SIG-M5 treated with dmso at 0.1 percent for 504 hours (cell line): Measurements from ENCODE around the gene MAVS.
"Not testable (repeated sequence)": the region's sequence is repeated elsewhere in the genome, so short reads cannot be mapped to it uniquely, and the experiment has no call there.

ENCODE experiments used
- DNase-seq: peaks from one replicate; lab custom pipeline; 2025; ENCODE audit not compliant: unreplicated experiment; lab: John Stamatoyannopoulos, UW

MAVS gene

DNA sequence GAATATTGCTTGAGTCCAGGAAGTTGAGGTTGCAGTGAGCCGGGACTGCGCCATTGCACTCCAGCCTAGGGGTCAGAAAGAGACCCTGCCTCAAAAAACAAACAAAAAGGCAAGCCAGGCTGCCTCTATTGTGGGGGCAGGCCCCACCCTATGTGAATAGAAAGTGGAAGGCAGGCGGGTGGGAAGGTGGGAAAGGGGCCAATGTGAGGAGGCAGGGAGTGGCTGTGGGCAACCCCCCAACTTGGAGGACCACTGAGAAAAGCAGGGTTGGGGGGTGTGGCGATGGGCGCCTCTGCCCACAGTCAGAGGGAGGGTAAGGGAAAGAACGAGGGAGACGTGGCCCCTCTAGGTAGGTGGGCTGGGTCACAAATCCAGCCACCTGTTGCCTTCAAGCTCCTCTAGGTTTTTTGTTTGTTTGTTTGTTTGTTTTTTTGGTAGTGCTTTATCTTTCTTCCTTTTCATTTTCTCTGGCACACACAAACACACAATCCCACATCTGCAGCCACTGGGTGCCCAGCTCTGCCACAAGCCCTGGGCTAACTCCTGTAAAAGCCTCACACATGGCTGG is 31.6 kb upstream of the MAVS start:
- no peak for DNase-seq

DNA sequence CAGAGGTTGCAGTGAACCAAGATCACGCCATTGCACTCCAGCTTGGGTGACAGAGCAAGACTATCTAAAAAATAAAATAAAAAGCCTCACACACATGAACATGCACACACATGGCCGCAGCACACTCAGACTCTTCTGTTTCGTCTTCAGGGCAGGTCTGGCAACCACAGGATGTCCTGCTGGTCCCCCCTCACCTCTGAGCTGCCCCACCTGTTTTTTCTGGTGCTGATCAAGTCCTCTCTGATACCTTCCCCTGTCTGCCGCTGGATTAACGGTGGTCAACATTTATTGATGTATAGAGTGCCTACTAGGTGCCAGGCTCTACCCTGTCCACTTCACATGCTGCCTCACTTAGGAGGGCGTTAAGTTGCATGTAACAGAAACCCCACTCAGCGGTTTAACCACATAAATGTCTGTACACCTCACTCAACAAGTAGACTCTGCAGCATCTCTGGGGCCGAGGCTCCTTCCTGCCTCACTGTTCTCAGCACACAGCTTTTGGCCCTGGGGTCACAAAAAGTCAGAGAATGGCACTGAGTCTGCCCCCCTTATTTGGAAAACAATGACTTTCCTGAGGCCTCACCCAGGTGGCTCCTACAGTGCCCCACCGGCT is 30.8 kb upstream of the MAVS start:
- no peak for DNase-seq

DNA sequence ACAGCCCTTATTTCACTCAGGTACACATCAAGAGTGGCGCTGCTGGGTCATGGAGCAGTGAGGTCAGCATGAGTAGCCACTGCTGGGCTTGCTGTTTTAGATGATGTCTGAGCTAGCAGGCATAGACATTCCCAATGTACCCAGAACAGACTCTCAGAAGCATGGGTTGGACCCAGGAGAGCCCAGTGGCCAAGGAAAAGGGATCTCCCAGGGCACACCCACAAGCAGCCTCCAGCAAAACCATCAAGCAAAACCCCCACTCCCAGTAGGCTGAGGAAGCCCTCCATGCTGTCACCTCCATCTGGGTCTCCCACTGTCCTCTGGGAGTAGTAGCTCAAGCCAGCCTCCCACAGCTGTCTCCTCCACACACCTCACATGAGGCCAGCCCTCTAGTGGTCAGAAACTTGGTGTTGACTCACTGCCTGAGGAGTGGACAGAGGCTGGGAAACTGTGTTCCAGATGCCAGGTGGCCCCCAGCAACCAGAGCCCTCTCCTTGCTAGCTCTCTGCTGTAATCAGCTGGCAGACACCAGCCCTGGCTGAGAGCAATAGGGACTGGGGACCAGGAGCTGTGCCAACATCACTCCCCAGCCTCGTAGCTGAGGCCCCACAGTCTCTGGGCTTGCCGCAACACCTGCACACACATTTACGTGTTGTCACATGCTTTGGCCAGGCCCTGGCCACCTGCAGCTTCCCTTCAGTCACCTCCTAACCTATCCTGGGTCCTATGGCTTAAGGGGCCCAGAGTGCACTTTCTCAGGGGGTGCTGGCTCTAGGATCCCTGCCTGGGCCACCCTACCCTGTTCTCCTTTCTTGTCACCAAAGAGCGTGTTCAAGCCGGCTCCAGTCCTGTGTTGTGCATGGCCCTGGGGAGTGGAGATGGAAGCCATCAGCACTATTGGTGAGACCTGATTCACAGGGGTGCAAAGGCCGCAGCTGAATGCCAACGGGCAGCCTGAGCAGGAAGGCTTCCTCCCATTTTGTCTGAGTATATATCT is 28.2 kb upstream of the MAVS start:
- DNase-seq = peak; percentile 53

DNA sequence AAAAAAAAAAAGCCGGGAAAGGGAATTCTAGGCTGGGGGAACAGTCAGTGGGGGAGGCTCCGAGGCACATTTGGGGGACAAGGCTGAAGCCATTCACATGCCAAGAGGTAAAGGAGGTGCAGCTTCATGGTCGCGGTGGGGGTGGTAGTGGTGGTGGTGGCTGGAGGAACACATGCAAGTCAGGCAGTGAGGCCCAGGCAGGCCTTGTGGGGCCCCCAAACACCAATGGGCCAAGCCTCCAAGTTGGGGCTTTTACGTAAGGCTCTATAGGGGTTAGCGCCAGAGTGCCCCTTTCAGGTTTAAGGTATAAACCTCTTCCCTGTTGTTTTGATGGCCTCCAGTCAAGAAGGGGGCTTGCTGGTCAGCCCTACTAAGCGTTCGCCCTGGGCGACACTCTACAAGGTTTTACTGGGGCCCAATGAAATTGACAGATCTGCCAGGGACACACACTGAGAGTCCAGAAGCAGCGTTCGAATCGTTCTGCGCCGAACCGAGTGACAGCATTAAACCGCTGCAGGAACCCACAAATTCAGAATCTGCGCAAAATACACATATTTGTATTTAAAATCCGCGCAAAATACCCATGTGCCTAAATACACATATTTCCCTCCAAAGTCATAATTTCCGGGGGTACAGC is 27.1 kb upstream of the MAVS start:
- DNase-seq = no peak

DNA sequence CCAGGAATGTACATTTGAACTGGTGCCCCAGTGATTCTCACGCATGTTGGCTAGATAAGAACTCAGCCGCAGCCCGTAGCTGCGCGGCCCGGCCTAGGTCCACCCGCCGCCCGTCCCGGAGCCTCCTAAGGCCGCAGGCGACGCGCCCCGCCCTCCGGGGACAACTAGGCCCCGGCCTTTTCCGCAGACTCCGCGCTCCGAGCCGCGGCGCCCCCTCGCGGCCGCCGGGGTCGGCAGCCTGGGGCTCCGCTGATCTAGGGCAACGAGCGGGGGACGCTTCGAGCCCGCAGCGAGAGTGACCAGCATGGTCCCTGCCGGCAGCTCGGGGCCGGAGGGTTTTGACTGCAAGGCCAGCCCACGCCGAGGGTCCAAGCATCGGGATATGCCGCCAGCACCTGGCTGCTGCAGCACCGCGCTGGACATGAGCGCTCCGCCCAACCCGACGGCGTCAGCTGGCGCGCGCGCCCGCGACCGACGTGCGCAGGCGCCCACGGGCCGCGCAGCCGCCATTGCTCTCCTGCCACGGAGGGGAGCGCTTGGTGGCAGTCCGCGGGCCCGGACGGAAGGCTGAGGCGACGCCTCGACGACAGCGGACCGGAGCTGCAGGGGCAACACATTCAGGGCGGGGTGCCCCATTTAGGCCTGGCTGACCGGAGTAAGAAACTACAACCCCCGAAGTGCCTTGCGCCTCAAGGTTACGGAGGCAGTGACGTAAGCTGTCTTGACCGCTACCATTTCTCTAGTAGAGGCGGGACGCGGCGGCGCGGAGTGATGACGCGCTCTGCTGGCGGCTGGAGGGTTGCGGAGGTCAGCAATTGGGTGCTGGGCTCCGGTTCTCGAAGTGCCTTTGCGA is 26.4 kb upstream of the MAVS start, which contains the start of gene AP5S1:
AP5S1 (plus strand) TSS at position 500 of the 853 bp plus-strand sequence. CDS start 1,571 bp downstream, outside the sequence.
- peak; percentile 93 for DNase-seq

DNA sequence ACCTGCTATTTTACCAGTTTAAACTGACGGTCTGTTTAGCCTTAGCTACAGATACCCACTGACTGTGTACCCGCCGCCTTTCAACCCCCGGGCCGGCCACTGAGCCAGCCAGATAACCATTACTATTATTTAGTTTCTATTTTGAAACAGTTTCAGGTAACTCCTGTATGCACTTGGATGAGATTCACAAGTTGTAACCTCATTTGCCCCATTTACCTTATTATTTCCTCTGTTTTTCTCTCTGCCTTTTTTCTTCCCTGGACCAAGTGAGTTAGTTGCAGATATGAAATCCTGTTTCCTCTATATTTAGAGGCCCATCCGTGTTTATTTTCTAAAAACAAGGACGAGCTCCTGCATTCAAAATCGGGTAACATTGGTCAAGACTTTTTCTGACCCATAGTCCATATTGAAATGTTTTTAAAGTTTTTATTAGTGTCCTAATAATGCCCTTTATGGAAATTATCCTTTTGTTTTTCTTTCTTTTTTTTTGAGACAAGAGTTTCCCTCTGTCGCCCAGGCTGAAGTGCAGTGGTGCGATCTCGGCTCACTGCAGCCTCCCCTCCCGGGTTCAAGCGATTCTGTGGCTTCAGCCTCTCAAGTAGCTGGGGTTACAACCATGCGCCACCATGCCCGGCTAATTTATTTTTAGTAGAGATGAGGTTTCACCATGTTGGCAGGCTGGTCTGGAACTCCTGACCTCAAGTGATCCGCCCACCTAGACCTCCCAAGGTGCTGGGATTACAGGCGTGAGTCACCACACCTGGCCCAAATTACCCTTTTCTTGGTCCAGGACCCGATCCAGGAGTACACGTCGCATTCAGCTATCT is 25.5 kb upstream of the MAVS start:
- no peak for DNase-seq

DNA sequence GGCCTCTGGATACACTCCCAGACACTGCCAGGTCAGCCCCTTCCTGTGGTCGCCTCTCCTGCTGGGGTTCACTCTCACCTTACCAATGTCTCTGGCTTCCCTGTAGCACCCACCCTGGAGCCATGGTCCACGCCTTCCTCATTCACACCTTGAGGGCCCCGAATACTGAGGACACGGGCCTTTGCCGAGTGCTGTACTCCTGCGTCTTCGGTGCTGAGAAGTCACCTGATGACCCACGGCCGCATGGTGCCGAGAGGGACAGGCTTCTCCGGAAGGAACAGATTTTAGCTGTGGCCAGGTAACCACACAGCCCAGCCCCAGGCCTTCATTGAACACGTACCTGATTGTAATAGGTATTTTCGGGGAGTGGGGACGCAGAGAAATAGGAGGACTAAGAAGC is 24.6 kb upstream of the MAVS start:
- no peak for DNase-seq

DNA sequence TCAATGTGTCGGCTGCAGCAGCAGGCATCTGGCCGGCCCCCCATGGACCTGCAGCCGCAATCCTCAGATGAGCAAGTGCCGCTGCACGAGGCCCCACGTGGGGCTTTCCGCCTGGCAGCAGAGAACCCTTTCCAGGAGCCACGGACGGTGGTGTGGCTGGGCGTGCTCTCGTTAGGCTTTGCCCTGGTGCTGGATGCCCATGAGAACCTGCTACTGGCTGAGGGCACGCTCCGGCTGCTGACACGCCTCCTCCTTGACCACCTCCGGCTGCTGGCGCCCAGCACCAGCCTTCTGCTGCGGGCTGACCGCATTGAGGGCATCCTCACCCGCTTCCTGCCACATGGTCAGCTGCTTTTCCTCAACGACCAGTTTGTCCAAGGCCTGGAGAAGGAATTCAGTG is 22.8 kb upstream of the MAVS start:
- DNase-seq = no peak

DNA sequence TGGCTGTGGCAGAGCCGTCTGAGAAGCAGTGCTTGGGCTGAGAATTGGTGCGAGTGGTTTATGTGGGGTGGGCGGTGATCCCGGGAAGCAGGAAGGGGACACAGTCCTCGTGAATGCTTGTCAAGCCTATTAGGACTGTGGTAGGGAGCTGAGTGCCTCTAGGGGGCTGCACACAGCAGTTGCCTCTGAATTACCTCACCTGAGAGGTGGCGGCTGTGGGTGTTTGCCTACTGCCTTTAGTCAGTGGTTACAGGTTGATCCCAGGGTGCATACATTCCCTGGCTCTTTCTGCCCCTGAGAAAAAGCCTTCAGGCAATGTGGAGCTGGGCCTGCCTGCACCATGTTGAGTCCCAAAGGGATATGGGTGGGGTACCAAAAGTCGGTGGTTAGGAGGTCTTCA is 21.1 kb upstream of the MAVS start:
- no peak for DNase-seq

DNA sequence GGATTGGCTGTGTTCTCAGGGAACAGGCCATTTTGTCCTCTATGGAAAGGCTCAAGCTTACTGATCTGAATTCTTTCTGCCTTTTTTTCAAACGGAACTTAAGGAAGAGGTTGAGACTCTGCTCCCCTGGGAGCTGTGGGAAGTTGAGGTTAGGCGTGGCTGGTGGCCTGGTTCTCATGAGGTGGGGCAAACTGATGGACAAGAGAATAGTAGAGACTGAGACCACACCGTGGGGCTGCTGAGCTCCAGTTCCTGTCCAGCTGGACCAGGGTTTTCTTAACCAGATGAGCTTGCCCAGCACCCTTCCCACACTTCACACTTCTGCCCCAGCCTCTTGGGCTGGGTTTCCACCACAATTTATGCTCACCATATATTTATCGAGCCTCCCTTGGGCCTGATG is 20.2 kb upstream of the MAVS start:
- no peak for DNase-seq

DNA sequence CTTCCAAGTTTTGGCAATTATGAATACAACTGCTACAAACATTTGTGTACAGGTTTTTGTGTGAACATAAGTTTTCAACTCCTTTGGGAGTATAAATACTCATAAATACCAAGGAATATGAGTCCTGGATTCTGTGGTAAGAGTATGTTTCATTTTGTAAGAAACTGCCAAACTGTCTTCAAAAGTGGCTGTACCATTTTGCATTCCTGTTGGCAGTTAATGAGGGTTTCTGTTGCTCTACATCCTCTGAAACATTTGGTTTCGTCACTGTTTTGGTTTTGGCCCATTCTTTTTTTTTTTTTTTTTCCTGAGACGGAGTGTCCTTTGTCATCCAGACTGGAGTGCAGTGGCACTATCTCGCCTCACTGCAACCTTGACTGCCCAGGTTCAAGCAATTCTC is 17.8 kb upstream of the MAVS start:
- no peak for DNase-seq

DNA sequence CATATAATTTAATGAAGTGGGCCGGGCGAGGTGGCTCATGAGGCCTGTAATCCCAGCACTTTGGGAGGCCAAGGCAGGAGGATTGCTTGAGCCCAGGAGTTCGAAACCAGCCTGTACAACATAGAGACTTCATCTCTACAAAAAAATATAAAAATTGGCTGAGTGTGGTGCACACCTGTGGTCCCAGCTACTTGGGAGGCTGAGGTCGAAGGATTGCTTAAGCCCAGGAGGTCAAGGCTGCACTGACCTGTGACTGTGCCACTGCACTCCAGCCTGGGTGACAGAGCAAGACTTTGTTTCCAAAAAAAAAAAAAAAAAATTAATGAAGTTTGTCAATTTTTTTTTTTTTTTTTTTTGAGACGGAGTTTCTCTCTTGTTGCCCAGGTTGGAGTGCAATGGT is 16.7 kb upstream of the MAVS start:
- DNase-seq = not testable (repeated sequence)

DNA sequence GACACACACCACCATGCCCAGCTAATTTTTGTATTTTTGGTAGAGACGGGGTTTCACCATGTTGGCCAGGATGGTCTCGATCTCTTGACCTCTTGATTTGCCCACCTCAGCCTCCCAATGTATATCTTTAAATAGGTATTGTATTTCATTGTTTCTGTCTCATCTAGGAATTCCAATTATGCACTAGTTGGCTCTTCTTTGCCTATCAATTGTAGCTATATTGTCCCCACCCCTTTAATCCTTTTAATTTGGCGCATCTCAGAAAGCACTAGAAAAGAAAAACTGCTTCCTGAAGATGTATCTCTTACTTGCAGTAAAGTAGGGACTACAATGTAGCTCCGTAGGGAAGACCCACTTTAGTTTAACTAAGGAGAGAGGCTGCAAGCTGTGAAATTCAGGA is 10.5 kb upstream of the MAVS start:
- no peak for DNase-seq

DNA sequence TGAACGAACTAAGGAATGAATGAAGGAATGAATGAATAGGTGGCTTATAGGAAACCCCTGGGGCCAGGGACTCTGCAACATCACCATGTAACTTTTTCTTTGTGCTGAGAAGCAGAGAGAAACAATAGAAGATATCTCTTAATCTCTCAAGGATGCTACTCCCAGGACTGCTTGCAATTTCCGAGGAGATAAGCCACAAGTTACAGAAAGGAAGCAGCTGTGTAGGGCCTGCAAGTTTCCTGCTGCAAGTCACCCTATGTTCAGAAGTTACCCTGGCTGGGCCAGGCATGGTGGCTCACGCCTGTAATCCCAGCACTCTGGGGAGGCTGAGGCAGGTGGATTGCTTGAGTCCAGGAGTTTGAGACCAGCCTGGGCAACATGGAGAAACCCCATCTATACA is 7.3 kb upstream of the MAVS start:
- no peak for DNase-seq

DNA sequence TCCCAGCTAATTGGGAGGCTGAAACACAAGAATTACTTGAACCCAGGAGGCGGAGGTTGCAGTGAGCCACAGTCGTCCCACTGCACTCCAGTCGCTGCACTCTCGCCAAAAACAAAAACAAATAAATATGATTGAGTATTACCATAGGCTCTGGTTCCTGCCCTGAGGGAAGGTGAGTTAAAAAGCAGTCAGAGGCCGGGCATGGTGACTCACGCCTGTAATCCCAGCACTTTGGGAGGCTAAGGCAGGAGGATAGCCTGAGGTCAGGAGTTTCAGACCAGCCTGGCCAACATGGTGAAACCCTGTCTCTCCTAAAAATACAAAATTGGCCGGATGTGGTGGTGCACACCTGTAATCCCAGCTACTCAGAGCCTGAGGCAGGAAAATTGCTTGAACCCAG is 6.4 kb upstream of the MAVS start:
- DNase-seq = not testable (repeated sequence)

DNA sequence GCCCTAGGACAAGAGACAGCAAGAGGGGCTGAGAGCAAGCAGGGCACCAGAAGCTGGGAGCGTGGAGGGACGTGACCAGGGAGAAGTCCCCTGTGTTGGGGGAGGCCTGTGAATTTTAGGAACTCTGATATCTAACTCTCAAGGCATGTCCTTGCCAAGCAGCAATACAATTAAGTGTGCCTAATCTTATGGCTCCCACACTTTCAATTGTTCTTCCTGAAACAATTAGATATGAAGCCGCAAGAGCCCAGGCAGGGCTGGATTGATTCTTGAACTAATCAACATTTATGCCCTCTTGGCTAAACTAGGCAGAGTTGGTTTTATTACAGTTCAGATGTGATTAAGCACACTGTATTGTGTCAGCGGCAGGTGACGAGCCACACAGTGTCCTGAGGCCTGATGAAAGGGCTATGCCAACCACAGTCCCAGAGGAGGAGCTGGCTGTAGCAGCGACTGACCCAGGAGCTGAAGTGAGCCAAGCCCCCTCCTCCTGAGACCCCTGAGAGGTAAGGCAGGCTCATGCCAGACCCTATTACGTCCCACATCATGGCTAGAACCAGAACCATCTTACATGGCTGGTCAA is 4.2 kb upstream of the MAVS start:
- DNase-seq = no peak

DNA sequence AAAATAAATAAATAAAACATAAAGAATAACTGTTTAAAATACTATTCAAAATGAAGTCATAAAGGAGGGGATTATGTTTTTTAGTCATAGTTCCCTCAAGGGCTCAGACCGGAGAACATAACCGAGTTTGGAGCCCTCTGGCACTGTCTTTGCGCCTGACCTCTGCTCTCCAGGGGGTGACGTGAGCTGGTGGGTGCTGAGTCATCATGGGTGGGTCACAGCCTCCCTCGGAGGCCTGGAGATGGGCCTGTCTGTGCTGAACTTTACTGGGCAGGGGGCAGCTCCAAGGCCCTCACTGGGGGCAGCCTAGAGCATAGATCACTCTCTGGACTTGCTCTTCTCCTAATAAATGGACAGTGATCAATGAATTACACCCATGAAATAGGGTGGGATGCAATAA is 3.1 kb upstream of the MAVS start:
- peak; percentile 38 for DNase-seq

DNA sequence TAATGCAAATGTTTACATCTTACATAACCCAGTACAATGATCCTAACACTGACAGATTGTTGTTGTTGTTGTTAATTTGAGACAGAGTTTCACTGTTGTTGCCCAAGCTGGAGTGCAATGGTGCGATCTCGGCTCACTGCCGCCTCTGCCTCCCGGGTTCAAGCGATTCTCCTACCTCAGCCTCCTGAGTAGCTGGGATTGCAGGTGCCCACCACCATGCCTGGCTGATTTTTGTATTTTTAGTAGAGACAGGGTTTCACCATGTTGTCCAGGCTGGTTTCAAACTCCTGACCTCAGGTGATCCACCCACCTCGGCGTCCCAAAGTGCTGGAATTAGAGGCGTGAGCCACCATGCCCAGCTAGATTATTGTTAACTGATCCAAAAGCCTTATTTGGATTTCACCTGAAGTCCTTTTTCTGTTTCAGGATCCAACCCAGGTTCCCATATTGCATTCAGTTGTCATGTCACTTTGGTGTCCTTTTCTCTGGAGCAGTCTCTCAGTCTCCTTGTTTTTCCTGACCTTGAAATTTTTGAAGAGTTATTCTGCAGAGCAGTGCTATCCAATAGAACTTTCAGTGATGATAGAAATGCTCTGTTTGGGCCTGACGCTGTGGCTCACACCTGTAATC is 2.5 kb upstream of the MAVS start:
- not testable (repeated sequence) for DNase-seq

DNA sequence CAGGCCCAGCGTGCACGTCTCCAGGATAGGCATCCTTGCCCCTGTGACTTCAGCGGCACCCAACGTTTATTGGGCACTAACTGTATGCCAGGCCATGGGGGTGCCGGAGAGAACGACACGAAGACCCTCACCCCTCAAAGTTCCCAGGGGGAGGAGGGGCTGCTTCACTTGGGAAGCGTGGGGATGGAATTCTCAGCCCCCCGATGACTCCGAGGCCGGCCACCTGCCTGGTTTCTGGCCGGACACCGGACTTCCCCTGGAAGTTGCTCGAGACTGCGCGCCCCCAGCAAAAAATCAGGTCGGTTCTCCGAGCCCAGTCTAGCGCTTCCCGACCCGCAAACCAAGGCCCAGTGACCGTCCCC is 275 bp upstream of the MAVS start:
- no peak for DNase-seq
